HUES64 (cell line): ENCODE results near the gene STYXL2. TPM values are rescaled to one million over a fixed set of nuclear protein-coding genes. Genes with fewer than 3 reads are reported as not detected.
A peak's percentile ranks its signal among the peaks of the same experiment; 100 is the strongest.

Experiments
- H3K27ac ChIP-seq: 2 replicates; pipeline ENCODE4 v1.7.0; 2013; ENCODE audit warnings: low read depth, low read length, inconsistent platforms
- H3K27me3 ChIP-seq: 2 replicates; pipeline ENCODE4 v1.6.1; 2013; ENCODE audit warnings: mild to moderate bottlenecking, low read length; ENCODE audit not compliant: insufficient read depth
- H3K36me3 ChIP-seq: 2 replicates; pipeline ENCODE4 v1.6.1; 2013; ENCODE audit warnings: mild to moderate bottlenecking, low read length; ENCODE audit not compliant: insufficient read depth
- H3K4me1 ChIP-seq: 2 replicates; pipeline ENCODE4 v1.6.1; 2013; ENCODE audit warnings: mild to moderate bottlenecking, low read length, moderate library complexity; ENCODE audit not compliant: insufficient read depth
- H3K4me3 ChIP-seq: 2 replicates; pipeline ENCODE4 v1.5.1; 2013; ENCODE audit warnings: mild to moderate bottlenecking, low read length, moderate library complexity
- H3K9ac ChIP-seq: 2 replicates; pipeline ENCODE4 v1.6.1; 2013; ENCODE audit warnings: mild to moderate bottlenecking, low read depth, low read length
- H3K9me3 ChIP-seq: 2 replicates; pipeline ENCODE4 v1.6.1; 2013; ENCODE audit warnings: low read depth, low read length; ENCODE audit not compliant: insufficient read depth
- WGBS: fragments of 150-250, 120-280 bp; methylation state at CpG from one replicate; pipeline ENCODE4 v1.1.7; 2013; ENCODE audit warnings: missing lambda C conversion rate; 5-methylcytosine and 5-hydroxymethylcytosine counted together
- polyA plus RNA-seq, 2 experiments: library from polyadenylated mRNA; stranded (reverse); fragments of 50-300 nt; gene quantifications; one replicate each; pipeline ENCODE4 v1.2.3, GENCODE V29; 2013

The STYXL2 gene
- polyA plus RNA-seq (2013, experiment 1 of 2), result 0.50 TPM
- 0.32 TPM for polyA plus RNA-seq (2013, experiment 2 of 2)

GRCh38 chr1:167093846-167094516 lies at the start of gene STYXL2:
STYXL2 (plus strand) TSS chr1:167094075; CDS start chr1:167094850, 775 bp downstream.
- no peak within 1 kb of the TSS for H3K4me3 ChIP-seq
- H3K9ac ChIP-seq, result no peak within 1 kb of the TSS
- 77% methylated on average over 8 of the region's 8 CpGs for WGBS
- H3K27ac ChIP-seq, result no peak within 1 kb of the TSS
- no peaks in the 10 kb centered on the region for H3K9me3 ChIP-seq
- H3K36me3 ChIP-seq, result no peaks in the 10 kb centered on the region
- H3K4me1 ChIP-seq, result peaks cover 11% of the 10 kb centered on the region; the same call in 1 of the 2 replicates
- no peaks in the 10 kb centered on the region for H3K27me3 ChIP-seq

DNA sequence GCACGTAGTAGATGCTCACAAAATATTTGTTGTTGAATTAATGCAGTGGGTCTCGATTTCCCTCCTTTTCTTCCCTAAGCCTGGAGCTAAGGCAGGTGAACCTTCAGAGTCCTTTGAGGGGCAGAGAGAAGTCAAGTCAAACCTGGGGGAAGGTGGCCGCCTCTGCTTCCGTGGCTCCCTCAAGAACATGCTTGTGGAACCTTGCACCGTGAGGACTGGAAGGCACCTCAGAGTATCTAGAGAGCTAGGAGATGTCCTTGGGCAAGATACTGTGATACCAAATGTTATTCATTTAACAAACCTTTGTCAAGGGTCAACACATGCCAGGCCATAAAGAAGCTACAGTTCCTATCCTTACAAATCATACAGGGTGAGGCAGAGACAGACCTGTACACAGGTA lies 42.0 kb upstream of the STYXL2 start:
- 91% methylated on average over 5 of the region's 5 CpGs for WGBS
- H3K36me3 ChIP-seq, result no peaks in the 10 kb centered on the region
- no peak overlapping the region for H3K9ac ChIP-seq
- H3K4me1 ChIP-seq, result peaks cover 3% of the 10 kb centered on the region; the same call in 1 of the 2 replicates
- no peaks in the 10 kb centered on the region for H3K27me3 ChIP-seq
- no peaks in the 10 kb centered on the region for H3K9me3 ChIP-seq
- no peak overlapping the region for H3K27ac ChIP-seq
- no peak overlapping the region for H3K4me3 ChIP-seq

GRCh38 chr1:167052389-167052788 lies 41.5 kb upstream of the STYXL2 start:
- Histone ChIP-seq H3K9ac (no peak overlapping the region), H3K36me3 (no peaks in the 10 kb centered on the region), H3K27me3 (no peaks in the 10 kb centered on the region), H3K4me3 (no peak overlapping the region), H3K27ac (no peak overlapping the region), H3K9me3 (no peaks in the 10 kb centered on the region), H3K4me1 (peaks cover 3% of the 10 kb centered on the region; the same call in 1 of the 2 replicates)
- WGBS, result 77% methylated on average over 8 of the region's 8 CpGs

- H3K27me3 ChIP-seq, result no peaks in the 10 kb centered on the region
- no peaks in the 10 kb centered on the region for H3K9me3 ChIP-seq
- no peak overlapping the region for H3K4me3 ChIP-seq
- H3K36me3 ChIP-seq, result no peaks in the 10 kb centered on the region
- 84% methylated on average over 3 of the region's 3 CpGs for whole genome bisulfite sequencing
- H3K4me1 ChIP-seq, result peaks cover 6% of the 10 kb centered on the region; the same call in 1 of the 2 replicates
- no peak overlapping the region for H3K9ac ChIP-seq
- no peak overlapping the region for H3K27ac ChIP-seq
Measured at GRCh38 chr1:167054531-167054930, 39.3 kb upstream of the STYXL2 start.

DNA sequence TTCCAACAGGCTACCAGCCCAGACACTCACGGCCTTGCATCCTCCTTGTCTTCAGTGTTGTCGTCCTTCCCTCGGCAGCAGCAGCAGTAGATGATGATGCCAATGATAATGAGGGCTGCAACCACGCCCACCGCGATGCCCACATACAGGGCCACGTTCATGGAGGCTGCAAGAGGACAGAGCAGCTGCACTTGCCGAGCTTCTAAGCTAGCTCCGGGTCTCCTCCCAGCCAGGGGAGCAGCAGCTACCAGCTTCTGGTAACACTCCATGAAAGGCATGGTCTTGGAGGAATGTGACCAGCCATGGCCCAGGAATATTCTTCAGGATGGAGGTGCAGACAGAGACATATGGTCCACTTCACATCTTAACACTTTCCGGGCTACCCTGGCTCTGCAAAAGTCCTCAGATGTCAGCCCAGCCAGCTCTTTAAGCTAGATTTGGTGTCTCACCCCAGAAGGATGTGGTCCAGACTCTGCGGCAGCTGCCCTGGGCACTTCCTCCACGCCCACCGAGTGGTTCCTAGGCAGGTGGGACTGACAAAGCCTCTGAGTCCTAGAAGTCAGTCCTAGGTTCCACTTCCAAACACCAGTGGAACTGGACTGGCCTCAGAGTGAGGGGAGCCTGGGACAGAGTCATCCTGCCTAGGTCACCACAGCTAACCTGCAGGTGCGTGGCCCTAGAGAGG lies 38.8 kb upstream of the STYXL2 start:
- Histone ChIP-seq H3K27me3 (no peaks in the 10 kb centered on the region), H3K9me3 (no peaks in the 10 kb centered on the region), H3K4me3 (no peak overlapping the region), H3K9ac (no peak overlapping the region), H3K36me3 (no peaks in the 10 kb centered on the region), H3K27ac (no peak overlapping the region), H3K4me1 (peaks cover 5% of the 10 kb centered on the region; the same call in 1 of the 2 replicates)
- 93% methylated on average over 14 of the region's 14 CpGs for WGBS

DNA sequence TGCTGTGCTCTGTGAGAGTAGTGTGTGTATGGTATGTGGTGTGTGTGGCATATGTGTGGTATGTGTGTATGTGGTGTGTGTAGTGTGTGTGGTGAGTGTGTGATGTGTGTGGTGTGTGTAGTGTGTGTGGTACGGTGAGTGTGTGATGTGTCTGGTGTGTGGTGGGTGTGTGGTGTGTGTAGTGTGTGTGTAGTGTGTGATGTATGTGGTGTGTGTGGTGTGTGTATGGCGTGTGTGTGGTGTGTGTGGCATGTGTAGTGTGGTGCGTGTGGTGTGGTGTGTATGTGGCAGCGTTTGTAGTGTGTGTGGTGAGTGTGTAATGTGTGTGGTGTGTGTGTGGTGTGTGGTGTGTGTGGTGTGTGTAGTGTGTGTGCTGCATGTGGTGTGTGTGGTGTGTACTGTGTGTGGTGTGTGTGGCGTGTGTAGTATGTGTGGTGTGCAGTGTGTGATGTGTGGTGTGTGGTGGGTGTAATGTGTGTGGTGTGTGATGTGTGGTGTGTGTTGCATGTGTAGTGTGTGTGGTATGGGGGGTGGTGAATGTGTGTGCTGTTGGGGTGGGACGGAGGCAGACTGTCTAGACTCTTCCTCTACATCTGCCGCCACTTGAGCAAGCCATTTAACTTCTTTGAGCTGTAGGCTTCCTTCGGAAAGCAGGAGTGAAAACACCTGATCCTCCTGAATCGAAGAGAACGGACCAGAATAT lies 37.2 kb upstream of the STYXL2 start:
- H3K4me3 ChIP-seq, result no peak overlapping the region
- H3K27me3 ChIP-seq, result no peaks in the 10 kb centered on the region
- 65% methylated on average over 10 of the region's 10 CpGs for WGBS
- no peak overlapping the region for H3K27ac ChIP-seq
- no peaks in the 10 kb centered on the region for H3K9me3 ChIP-seq
- no peaks in the 10 kb centered on the region for H3K36me3 ChIP-seq
- H3K4me1 ChIP-seq, result 0 out of 2 replicates have a peak, but pooled peaks cover 4% of the 10 kb centered on the region
- H3K9ac ChIP-seq, result no peak overlapping the region

GRCh38 chr1:167057241-167057688 lies 36.6 kb upstream of the STYXL2 start:
- H3K9ac ChIP-seq, result no peak overlapping the region
- H3K36me3 ChIP-seq, result no peaks in the 10 kb centered on the region
- 45% methylated on average over 6 of the region's 6 CpGs for WGBS
- H3K4me3 ChIP-seq, result no peak overlapping the region
- no peaks in the 10 kb centered on the region for H3K27me3 ChIP-seq
- H3K9me3 ChIP-seq, result no peaks in the 10 kb centered on the region
- 0 out of 2 replicates have a peak, but pooled peaks cover 4% of the 10 kb centered on the region for H3K4me1 ChIP-seq
- H3K27ac ChIP-seq, result no peak overlapping the region

DNA sequence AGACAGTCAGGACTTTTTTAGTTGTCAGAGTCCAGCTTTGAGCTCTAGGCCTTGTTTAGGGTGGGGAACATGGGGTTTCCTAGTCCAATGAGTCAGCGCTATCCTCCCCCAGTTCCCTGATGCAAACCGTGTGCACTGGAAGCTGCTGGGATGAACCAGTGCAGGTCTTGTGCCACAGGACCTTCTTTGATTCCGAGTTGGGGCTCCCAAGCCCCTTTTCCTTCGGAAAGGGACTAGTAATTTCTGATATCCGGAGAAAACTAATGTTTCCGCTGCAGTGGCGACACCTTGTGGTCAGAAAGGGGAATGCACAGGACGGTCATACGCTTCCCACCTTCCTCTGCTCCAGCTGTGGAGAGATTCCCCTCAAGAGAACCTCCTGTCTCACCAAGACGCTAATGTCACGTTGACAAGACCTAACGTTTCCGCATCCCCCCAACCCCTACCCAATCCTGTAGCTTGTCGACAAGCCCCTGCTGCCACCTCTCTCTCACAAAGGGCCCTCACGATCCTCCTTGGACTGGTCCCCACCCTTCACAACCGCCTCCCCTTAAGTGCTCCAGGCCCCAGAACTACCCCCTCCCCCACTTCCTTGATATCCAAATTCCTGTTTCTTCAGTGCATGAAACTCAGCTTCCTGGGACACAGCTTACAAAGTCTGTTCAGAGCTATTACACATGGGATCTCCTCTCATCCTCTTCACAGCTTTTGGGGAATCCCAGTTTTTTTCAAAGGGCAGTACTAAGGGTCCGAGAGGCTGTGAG lies 34.6 kb upstream of the STYXL2 start:
- Histone ChIP-seq H3K27ac (no peak overlapping the region), H3K9me3 (no peaks in the 10 kb centered on the region), H3K27me3 (no peaks in the 10 kb centered on the region), H3K9ac (no peak overlapping the region), H3K4me3 (0 out of 2 replicates have a peak overlapping the region, but pooled peaks have one; percentile 3), H3K4me1 (0 out of 2 replicates have a peak, but pooled peaks cover 4% of the 10 kb centered on the region), H3K36me3 (no peaks in the 10 kb centered on the region)
- whole genome bisulfite sequencing, result 20% methylated on average over 17 of the region's 17 CpGs

DNA sequence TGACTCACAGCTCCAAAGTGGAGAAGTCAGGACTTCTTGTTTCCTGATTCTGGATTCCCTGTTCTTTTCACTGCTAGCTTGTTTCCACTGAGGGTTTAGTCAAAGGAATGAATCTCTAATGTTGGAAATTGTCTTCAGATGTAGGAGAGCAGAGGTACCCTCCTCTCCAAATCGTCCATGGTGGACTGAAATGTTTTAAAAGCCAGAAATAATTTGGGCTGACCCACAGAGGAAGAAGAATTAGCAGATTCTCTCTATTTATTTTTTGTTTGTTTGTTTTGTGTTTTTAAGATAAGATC lies 34.1 kb upstream of the STYXL2 start:
- WGBS, result 96% methylated on average over 1 of the region's 1 CpG
- no peaks in the 10 kb centered on the region for H3K9me3 ChIP-seq
- H3K9ac ChIP-seq, result no peak overlapping the region
- no peak overlapping the region for H3K27ac ChIP-seq
- no peaks in the 10 kb centered on the region for H3K36me3 ChIP-seq
- no peaks in the 10 kb centered on the region for H3K27me3 ChIP-seq
- no peak overlapping the region for H3K4me3 ChIP-seq
- H3K4me1 ChIP-seq, result 0 out of 2 replicates have a peak, but pooled peaks cover 4% of the 10 kb centered on the region

GRCh38 chr1:167060141-167061072 lies 33.5 kb upstream of the STYXL2 start:
- H3K4me1 ChIP-seq, result 0 out of 2 replicates have a peak, but pooled peaks cover 4% of the 10 kb centered on the region
- WGBS, result 84% methylated on average over 10 of the region's 10 CpGs
- no peaks in the 10 kb centered on the region for H3K27me3 ChIP-seq
- no peaks in the 10 kb centered on the region for H3K36me3 ChIP-seq
- H3K27ac ChIP-seq, result no peak overlapping the region
- H3K9me3 ChIP-seq, result no peaks in the 10 kb centered on the region
- no peak overlapping the region for H3K4me3 ChIP-seq
- H3K9ac ChIP-seq, result no peak overlapping the region
